Measurements from ENCODE around the gene DARS2. TPM values are rescaled to one million over a fixed set of nuclear protein-coding genes. Genes with fewer than 3 reads are reported as not detected.
"Not testable (repeated sequence)": the region's sequence is repeated elsewhere in the genome, so short reads cannot be mapped to it uniquely, and the experiment has no call there.

Gene DARS2
- total and polyA plus RNA-seq, 2 experiments from 2014 or later = 13.1 to 17.7 TPM

DNA sequence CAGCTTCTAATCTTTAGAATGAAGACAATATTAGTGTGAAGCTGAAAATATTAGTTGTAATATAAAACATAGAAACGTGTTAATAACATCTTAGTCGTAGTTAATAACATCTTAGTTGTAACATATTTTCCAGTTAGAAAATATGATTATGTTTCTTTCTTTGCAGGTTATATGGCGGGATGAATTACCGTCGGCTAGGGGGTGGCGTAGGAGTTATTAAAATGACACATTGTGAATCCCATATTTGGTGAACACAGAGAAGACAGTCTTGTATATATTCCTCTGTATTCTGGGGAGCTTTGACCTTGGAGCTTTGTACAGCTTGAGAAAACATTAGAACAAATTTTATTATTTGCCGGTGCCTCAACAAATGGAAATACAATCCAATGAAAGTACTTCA, 39.5 kb upstream of the DARS2 start:
- 95% methylated on average over 7 of the region's 7 CpGs for WGBS (ENCODE audit: low lambda C conversion rate, missing lambda C conversion rate)
- H3K36me3 ChIP-seq (replicated peaks; ENCODE audit: insufficient read depth, low read depth) = no peaks in the 10 kb centered on the region
- no peak overlapping the region for H3K4me3 ChIP-seq

GRCh38 chr1:173789841-173790240, 34.6 kb upstream of the DARS2 start:
- H3K36me3 ChIP-seq (replicated peaks; ENCODE audit: insufficient read depth, low read depth) = no peaks in the 10 kb centered on the region

More for the DNA sequence above, 39.5 kb upstream of the DARS2 start:
- H3K4me2 ChIP-seq = no peak overlapping the region
- DNase-seq (ENCODE audit: low spot score) = no peak
- H3K4me1 ChIP-seq (ENCODE audit: insufficient read depth) = no peaks in the 10 kb centered on the region
- no peaks in the 10 kb centered on the region for H3K9me3 ChIP-seq (ENCODE audit: low read depth)
- no peaks in the 10 kb centered on the region for H3K79me2 ChIP-seq
- no peaks in the 10 kb centered on the region for H4K20me1 ChIP-seq (ENCODE audit: insufficient read depth, poor library complexity, severe bottlenecking)
- no peak overlapping the region for H3K27ac ChIP-seq
- no peaks in the 10 kb centered on the region for H3K27me3 ChIP-seq
- H2AFZ ChIP-seq = no peak overlapping the region
- H3K9me2 ChIP-seq (replicated peaks; ENCODE audit: insufficient read depth) = no peaks in the 10 kb centered on the region
- TF ChIP-seq EZH2 (IDR thresholded peaks at IDR 0.05; ENCODE audit: borderline replicate concordance) = no peak
- no peak for TF ChIP-seq EZH2phosphoT487 (IDR thresholded peaks at IDR 0.05; ENCODE audit: low read depth, severe bottlenecking, unreplicated experiment)
- TF ChIP-seq, protein P1, sequence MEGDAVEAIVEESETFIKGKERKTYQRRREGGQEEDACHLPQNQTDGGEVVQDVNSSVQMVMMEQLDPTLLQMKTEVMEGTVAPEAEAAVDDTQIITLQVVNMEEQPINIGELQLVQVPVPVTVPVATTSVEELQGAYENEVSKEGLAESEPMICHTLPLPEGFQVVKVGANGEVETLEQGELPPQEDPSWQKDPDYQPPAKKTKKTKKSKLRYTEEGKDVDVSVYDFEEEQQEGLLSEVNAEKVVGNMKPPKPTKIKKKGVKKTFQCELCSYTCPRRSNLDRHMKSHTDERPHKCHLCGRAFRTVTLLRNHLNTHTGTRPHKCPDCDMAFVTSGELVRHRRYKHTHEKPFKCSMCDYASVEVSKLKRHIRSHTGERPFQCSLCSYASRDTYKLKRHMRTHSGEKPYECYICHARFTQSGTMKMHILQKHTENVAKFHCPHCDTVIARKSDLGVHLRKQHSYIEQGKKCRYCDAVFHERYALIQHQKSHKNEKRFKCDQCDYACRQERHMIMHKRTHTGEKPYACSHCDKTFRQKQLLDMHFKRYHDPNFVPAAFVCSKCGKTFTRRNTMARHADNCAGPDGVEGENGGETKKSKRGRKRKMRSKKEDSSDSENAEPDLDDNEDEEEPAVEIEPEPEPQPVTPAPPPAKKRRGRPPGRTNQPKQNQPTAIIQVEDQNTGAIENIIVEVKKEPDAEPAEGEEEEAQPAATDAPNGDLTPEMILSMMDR (IDR thresholded peaks at IDR 0.05; ENCODE audit: poor library complexity) = no peak

DNA sequence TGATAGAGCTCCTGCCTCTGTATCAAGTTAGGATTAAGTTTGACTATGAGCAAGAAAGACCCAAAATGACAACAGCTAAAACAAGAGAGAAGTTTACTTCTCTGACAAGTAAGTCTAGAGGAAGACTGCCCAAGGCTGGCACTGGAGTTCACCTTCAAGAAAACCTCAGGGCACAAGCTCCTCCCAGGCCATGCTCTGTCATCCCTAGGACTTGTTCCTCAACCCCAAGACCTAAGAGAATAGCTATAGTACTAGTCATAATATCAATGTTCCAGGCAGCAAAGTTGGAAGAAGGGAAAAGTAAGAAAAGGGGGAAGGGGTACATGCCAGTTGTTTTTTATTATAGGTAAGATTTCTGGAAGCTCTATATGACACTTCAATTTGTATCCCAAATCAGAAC, 26.4 kb upstream of the DARS2 start:
- no peak overlapping the region for H3K4me2 ChIP-seq
- DNase-seq (ENCODE audit: low spot score) = no peak
- H3K27ac ChIP-seq = no peak overlapping the region
- H3K9me2 ChIP-seq (replicated peaks; ENCODE audit: insufficient read depth) = no peaks in the 10 kb centered on the region
- no peaks in the 10 kb centered on the region for H3K9me3 ChIP-seq (ENCODE audit: low read depth)
- H3K36me3 ChIP-seq (replicated peaks; ENCODE audit: insufficient read depth, low read depth) = no peaks in the 10 kb centered on the region
- no peaks in the 10 kb centered on the region for H4K20me1 ChIP-seq (ENCODE audit: insufficient read depth, poor library complexity, severe bottlenecking)
- H3K27me3 ChIP-seq = no peaks in the 10 kb centered on the region
- H3K4me1 ChIP-seq (ENCODE audit: insufficient read depth) = no peaks in the 10 kb centered on the region
- H3K4me3 ChIP-seq = no peak overlapping the region
- no peak overlapping the region for H2AFZ ChIP-seq
- no peak for TF ChIP-seq EZH2phosphoT487 (IDR thresholded peaks at IDR 0.05; ENCODE audit: low read depth, severe bottlenecking, unreplicated experiment)
- TF ChIP-seq, protein P1 (IDR thresholded peaks at IDR 0.05; ENCODE audit: poor library complexity) = no peak
- no peak for TF ChIP-seq EZH2 (IDR thresholded peaks at IDR 0.05; ENCODE audit: borderline replicate concordance)
- H3K79me2 ChIP-seq = no peaks in the 10 kb centered on the region

More at GRCh38 chr1:173789841-173790240, 34.6 kb upstream of the DARS2 start:
- WGBS (ENCODE audit: low lambda C conversion rate, missing lambda C conversion rate) = 98% methylated on average over 2 of the region's 2 CpGs
- no peak overlapping the region for H3K27ac ChIP-seq
- no peaks in the 10 kb centered on the region for H3K27me3 ChIP-seq
- TF ChIP-seq, protein P1 (IDR thresholded peaks at IDR 0.05; ENCODE audit: poor library complexity) = no peak
- TF ChIP-seq EZH2 (IDR thresholded peaks at IDR 0.05; ENCODE audit: borderline replicate concordance) = no peak
- TF ChIP-seq EZH2phosphoT487 (IDR thresholded peaks at IDR 0.05; ENCODE audit: low read depth, severe bottlenecking, unreplicated experiment) = no peak
- H4K20me1 ChIP-seq (ENCODE audit: insufficient read depth, poor library complexity, severe bottlenecking) = no peaks in the 10 kb centered on the region
- no peak overlapping the region for H2AFZ ChIP-seq
- no peaks in the 10 kb centered on the region for H3K9me2 ChIP-seq (replicated peaks; ENCODE audit: insufficient read depth)
- H3K4me3 ChIP-seq = no peak overlapping the region
- no peaks in the 10 kb centered on the region for H3K9me3 ChIP-seq (ENCODE audit: low read depth)
- H3K79me2 ChIP-seq = no peaks in the 10 kb centered on the region
- no peak overlapping the region for H3K4me2 ChIP-seq
- no peaks in the 10 kb centered on the region for H3K4me1 ChIP-seq (ENCODE audit: insufficient read depth)
- DNase-seq (ENCODE audit: low spot score) = no peak

DNA sequence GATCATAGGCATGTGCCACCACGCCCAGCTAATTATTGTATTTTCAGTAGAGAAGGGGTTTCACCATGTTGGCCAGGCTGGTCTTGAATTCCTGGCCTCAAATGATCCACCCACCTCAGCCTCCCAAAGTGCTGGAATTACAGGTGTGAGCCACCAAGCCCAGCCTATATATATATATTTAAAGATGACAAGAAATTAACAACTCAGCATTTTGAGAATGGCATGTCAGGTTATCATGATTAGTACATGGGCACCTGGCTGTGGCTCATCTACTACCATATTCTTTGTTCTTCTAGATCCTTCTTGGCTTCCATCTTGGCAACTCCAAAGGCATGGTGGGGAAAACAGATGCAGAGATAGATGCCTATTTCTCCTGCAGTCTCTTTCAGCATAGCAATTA, 24.5 kb upstream of the DARS2 start:
- not testable (repeated sequence) for H3K4me1 ChIP-seq (ENCODE audit: insufficient read depth); H3K36me3 ChIP-seq (replicated peaks; ENCODE audit: insufficient read depth, low read depth); H3K27ac ChIP-seq; H3K9me2 ChIP-seq (replicated peaks; ENCODE audit: insufficient read depth); H4K20me1 ChIP-seq (ENCODE audit: insufficient read depth, poor library complexity, severe bottlenecking); H2AFZ ChIP-seq; H3K27me3 ChIP-seq; H3K4me2 ChIP-seq; H3K79me2 ChIP-seq; H3K4me3 ChIP-seq; DNase-seq (ENCODE audit: low spot score); H3K9me3 ChIP-seq (ENCODE audit: low read depth)
- WGBS (ENCODE audit: low lambda C conversion rate, missing lambda C conversion rate) = 96% methylated on average over 1 of the region's 1 CpG
